Umbilical cord (tissue), 2 donors: ENCODE measurements around the gene S100P. TPM values are rescaled to one million over a fixed set of nuclear protein-coding genes. Genes with fewer than 3 reads are reported as not detected.
A peak's percentile ranks its signal among the peaks of the same experiment; 100 is the strongest.
"Not testable (repeated sequence)": the region's sequence is repeated elsewhere in the genome, so short reads cannot be mapped to it uniquely, and the experiment has no call there.

Source experiments
- DNase-seq: peaks from one replicate; pipeline ENCODE4 v3.0.0-alpha.2; 2015; ENCODE audit warnings: low spot score
- total RNA-seq: library from RNA; depleted of rRNA; stranded (reverse); fragments of >200 nt; gene quantifications from one replicate; pipeline ENCODE4 v1.2.3, GENCODE V29; 2014; ENCODE audit warnings: low replicate concordance; ENCODE audit not compliant: insufficient read depth

Gene S100P
- total RNA-seq, 1 donor from 2014 or later = 5.3 TPM

GRCh38 chr4:6724421-6725111, 30.9 kb downstream of the S100P start:
- no peak for DNase-seq

- not testable (repeated sequence) for DNase-seq
Observed at GRCh38 chr4:6725427-6725961, 31.8 kb downstream of the S100P start.

GRCh38 chr4:6727081-6727942, 33.6 kb downstream of the S100P start:
- DNase-seq = peak; percentile 58

GRCh38 chr4:6727943-6728250, 34.2 kb downstream of the S100P start:
- no peak for DNase-seq

- no peak for DNase-seq
Observed at GRCh38 chr4:6728320-6729029, 34.8 kb downstream of the S100P start.

GRCh38 chr4:6730603-6731317, 37.1 kb downstream of the S100P start:
- peak; percentile 29 for DNase-seq

GRCh38 chr4:6731318-6731675, 37.6 kb downstream of the S100P start:
- DNase-seq = no peak

- DNase-seq = no peak
Observed at GRCh38 chr4:6731780-6732179, 38.1 kb downstream of the S100P start.

- no peak for DNase-seq
Observed at GRCh38 chr4:6732441-6733357, 39.0 kb downstream of the S100P start.

GRCh38 chr4:6733358-6734164, 39.9 kb downstream of the S100P start:
- no peak for DNase-seq

- DNase-seq = no peak
Observed at GRCh38 chr4:6734165-6734786, 40.6 kb downstream of the S100P start.

GRCh38 chr4:6739920-6740319, 46.2 kb downstream of the S100P start:
- no peak for DNase-seq

- DNase-seq = no peak
Observed at GRCh38 chr4:6740347-6740746, 46.7 kb downstream of the S100P start.

GRCh38 chr4:6742507-6742906, 48.8 kb downstream of the S100P start:
- DNase-seq = no peak

- no peak for DNase-seq
Observed at GRCh38 chr4:6742989-6743388, 49.3 kb downstream of the S100P start.
